GM11168 (cell line): ENCODE measurements around the gene CHAMP1.

Experiments
- in situ Hi-C: fragments of 300-500 bp; cut with MboI; formaldehyde crosslinking; loops from one replicate; pipeline ENCODE4 v1.12.0; 2022; ENCODE audit warnings: low sequenced_read_pairs; ENCODE audit not compliant: unreplicated experiment

CHAMP1 gene

DNA sequence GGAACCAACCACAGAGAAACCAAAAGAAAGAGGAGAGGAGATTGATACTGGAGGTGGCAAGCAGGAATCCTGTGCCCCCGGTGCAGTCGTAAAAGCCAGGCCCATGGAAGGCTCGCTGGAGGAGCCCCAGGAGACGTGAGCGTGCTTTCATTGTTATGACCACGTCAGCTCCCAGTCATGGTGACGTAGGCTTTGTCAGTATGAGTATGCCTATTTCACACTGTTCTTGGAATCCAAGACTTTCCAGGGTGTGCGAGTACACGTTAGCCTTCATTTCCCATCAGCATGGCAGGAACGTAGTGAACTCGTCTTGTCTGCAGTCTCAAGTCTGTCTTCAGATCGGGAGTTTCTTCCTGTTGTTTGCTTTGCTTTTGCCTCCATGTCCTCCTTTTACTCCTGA, 15.4 kb upstream of the CHAMP1 start:
- in situ Hi-C loops, result no loop called here

DNA sequence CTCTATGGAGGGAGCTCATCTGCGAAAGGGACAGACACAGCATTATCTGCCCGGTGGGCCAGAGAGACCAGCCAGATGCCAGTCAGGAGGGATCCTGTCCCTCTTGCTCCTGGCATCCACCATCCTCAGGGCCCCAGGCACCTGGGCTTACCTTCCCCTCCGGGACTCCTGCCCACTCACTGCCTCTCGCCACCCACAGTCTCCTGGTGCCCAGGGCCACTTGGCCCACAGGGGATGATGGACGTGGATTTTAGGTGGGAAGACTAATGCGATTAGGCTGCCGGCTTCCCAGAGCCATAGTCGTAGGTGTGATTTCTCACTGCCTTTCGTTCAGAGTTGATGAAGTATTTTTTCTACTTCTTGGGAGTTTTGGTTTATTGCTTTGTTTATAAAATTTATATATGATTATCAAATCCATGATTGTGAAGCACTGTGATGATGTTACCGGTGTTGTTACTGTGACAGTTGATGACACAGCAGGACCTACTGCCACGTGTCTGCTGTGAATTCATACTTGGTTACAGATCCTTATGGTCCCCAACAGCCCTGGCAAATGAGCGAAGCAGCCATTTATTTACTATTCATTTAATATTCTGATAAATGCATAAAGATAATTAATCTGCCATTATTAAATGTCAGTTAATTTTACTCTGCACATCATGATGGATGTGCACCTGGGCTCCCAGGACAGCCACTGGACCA, 14.5 kb upstream of the CHAMP1 start:
- in situ Hi-C loops, result no loop called here

DNA sequence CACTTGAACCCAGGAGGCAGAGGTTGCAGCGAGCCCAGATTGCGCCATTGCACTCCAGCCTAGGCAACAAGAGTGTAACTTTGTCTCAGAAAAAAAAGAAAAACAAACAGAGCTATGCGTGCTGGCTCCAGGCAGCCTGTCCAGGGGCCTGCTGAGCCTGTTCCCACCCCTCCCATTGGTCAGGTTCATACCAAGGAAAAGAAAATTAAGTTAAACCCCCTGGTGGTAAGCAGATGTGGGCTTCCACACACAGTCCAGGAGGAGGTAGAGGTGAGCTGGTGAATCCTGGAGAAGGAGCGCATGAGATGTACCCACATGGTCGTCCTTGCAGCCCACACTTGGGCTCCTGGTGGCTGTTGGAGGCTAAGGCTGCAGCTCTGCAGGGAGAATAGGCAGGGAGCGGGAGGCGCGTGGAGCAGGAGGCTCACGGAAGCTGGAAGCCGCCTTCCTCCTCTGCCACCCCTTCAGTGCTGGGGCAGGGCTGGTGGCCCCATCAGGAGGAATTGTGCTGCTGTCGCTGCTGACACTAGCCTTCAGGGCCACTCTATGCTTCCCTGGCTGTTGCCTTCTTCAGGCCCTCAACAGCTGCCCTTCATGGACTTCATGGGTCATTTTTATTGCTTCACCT, 10.5 kb upstream of the CHAMP1 start:
- in situ Hi-C loops, result no loop called here

DNA sequence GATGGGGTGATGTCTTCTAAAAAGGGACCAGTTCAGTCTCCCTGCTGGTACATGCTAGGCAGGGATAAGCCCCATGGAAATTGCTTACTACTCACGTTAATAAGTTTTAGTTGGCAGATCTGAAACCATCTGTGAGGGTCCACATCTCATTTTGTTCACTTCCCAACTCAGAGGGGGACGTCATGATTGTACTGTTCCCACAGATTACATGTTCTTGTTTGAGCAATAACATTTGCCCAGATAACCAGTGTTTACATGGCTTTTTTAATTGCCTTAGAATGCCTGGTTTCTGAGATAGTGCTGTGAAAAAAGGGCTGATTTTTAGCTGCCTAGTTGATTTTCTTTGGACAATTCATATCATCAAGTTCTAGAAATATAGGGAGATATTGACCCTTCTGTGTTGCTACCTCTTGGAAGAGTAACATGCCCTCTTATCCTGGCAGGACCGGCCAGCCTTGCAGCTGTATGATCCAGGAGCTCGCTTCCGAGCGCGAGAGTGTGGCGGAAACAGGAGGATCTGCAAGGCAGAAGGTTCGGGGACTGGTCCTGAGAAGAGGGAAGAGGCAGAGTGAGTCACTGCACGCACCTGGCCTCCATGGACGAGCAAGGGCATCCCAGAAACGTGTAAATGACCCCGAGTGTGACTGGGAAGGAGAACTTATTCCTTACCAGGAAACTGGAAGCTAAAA, 9.8 kb upstream of the CHAMP1 start:
- in situ Hi-C loops, result no loop called here

DNA sequence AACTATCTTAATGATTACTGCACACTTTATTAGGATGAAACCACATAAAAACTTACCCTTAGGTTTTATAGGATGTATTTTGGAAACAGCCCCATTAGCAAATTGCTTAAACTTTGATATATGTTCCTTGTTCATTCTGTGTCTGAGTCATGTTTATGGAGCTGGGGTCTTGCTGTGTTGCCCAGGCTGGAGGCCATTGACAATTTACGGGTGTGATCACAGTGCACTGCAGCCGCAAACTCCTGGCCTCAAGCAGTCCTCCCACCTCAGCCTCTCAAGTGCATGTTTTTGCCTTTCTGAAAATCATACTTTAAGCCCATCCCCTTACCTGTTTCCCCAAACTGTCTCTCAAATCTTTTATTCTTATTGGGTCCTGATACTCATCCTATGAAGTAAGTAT, 5.2 kb upstream of the CHAMP1 start:
- in situ Hi-C loops, result no loop called here

DNA sequence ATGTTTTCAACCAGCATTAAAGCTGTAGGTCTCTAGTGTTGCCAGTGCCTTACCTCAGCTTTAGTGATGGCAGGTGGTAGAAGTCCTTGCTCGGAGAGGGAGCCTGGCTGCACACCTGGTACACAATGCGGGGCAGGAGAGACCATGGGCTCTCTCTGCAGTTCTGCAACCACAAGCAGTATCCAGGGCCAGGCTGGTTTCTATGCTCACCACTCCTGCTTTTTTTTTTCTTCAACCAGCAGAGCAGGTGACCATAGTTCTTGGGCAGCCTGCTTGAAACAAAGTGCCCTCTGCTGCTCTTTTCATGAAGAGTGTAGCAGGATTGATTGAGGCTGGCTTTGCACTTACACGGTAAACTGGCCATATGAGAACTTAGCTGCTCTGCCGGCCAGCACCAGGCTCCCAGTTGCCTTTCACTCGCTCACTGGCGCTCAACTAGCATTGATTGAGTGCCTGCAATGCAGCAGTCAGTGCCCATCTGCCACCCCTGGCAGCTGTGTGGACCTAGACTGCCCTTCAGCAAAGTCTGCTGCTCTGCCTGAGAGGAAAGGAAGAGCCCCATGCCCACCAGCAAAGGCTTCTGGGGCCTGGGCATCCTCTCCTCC, 4.4 kb upstream of the CHAMP1 start:
- in situ Hi-C loops, result no loop called here

DNA sequence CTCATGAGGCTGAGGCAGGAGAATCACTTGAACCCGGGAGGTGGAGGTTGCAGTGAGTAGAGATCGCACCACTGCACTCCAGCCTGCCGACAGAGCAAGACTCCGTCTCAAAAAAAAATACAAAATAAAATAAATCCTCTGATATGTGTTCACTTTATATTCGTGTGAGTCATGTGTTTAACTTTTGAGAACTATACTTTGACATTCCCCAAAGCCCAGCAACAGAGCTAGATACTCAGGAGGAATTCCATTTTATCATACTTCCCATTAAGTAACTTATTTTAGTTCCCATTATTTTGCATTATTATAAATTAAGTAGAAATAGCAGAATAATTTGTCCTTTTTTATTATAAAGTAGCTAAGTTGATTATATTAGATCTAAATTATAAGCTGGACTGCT, 3.3 kb upstream of the CHAMP1 start:
- in situ Hi-C loops, result no loop called here

DNA sequence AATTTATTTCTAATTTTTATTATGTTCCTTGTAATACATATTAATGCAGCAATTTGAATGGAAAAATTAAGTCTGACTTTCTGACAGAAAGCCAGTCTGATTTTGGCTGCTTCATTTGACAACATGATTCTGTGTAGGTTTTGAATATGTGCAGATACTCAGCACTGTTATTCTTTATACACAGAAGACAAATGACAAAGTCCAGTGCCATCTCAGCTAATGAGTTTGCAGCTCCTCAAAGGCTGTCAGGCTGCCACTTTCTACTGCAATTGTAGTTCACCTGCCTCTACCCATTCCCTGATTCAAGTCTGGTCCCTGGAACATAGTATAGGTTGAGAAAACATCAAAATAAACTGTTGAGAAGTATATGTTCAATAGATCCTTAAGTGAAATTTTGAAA, 2.9 kb upstream of the CHAMP1 start:
- in situ Hi-C loops, result no loop called here

DNA sequence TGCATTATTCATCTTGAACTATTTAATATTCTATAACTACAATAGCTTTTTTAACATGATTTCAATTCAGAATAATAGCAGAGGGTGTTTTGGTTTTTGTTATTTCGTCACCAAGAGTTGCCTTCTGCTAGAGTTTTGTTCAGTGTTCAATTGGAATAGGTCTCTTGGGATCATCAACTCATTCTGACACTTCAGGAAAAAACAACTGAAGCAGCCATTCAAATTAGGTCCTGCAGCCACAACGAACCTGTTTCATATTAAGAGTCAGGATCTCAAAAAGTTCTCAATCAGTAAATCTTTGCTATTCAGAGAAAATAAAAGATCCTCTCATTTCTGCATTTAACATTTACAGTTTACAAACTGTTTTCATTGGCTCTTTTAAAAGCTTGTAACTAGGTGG, 2.4 kb upstream of the CHAMP1 start:
- in situ Hi-C loops, result no loop called here

DNA sequence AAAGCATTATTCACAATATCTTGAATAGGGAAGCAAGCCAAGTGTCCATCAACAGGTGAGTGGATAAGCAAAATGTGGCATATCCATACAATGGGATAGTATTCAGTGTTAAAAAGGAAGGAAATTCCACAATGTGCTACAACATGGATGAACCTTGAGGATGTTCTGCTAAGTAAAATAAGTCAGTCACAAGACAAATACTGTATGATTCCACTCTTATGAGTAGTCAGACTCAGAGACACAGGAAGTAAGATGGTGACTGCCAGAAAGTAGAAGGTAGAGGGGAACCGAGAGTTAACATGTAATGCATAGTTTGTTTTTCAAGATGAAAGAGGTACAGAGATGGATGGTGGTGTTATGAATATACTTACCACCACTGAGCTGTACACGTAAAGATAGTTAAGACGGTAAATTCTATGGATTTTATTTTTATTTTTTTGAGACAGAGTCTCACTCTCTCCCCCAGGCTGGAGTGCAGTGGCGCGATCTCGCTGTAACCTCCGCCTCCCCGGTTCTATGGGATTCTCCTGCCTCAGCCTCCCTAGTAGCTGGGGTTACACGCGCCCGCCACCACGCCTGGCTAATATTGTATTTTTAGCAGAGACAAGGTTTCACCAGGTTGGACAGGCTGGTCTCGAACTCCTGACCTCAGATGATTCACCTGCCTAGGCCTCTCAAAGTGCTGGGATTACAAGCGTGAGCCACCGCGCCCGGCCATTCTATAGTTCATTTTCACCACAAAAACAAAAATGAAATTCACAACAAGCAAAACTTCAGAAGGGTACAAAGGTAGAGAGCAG, 1.0 kb upstream of the CHAMP1 start:
- in situ Hi-C loops, result no loop called here

DNA sequence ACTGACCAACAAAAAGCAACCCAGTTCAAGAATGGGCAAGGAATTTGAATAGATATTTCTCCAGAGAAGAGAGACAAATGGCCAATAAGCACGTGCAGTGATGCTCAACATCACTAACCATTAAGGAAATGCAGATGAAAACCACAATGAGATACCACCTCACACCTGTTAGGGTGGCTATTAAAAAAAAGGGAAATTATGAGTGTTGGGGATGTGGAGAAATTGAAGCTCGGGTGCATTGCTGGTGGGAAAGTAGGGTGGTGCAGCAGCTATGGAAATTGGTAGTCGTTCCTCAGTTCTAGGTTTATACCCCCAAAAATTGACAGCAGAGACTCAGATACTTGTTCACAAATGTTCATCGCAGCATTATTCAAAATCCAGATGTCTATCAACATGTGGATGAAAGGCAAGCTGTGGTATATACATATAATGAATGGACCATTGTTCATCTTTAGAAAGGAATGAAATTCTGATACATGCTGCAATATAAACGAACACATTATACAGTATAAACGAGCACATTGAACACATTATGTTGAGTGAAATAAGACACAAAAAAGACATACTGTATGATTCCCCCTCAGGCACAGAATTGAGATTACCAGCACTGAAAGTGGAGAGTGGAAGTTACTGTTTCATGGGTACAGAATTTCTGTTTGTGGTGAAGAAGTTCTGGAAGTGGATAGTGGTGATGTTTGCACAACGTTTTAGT, 927 bp downstream of the CHAMP1 start:
- in situ Hi-C loops, result no loop called here

DNA sequence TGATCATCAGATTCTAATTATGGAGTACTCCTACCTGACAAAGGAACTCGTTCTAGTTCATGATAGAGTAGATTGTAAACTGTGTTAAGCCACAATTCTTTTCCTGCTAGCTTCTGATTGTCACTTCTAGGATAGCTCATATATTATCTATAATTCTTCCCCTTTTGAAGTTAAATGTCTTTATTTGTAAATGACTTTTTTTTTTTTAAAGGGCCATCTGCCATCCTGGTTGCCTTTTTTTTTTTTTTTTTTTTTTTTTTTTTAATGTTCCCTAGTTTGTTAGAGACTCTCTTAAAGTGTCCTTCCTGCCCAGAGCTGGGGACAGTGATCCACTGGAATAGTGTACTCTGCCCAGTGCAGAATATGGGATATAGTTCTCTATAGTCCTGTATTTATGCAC, 4.3 kb downstream of the CHAMP1 start:
- in situ Hi-C loops, result no loop called here

DNA sequence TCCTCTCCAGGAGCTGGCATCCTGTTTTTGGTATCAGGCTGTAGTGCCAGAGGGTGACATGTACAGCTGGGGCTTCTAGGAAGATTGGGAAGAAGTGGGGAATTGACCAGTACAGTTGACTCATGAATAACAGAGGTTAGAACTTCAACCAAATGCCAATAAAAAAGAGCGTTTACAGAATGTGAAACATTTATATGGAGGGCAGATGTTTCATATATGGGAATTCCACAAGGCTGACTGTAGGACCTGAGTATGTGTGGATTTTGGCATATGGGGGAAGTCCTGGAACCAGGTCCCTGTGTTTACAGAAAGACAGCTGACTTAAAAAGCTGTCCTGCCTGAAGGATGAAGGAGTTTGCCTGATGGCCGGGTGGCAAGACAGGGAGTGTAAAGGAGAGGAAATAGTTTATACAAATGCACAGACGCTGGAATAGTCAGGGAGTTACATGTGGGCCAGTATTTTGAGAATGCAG, 5.2 kb downstream of the CHAMP1 start:
- in situ Hi-C loops, result no loop called here

DNA sequence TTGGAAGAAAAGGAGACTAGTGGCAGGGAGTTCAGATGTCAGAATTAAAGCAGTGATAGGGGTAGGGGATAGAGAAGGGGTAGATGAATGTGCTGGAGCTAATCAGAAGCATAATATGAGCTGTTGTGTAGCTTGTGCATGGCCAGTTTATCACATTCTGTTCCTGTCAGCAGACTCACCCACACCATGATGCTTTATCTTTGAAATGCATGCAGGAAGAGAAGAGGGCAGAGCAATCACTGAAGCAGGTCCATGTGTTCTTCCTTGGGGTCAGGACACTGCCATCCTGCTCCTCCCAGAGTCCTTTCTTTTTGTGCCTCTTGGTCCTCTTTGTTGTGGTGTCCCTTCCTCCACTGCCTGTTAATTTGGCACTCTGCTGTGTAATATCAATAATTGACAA, 5.8 kb downstream of the CHAMP1 start:
- in situ Hi-C loops, result no loop called here

DNA sequence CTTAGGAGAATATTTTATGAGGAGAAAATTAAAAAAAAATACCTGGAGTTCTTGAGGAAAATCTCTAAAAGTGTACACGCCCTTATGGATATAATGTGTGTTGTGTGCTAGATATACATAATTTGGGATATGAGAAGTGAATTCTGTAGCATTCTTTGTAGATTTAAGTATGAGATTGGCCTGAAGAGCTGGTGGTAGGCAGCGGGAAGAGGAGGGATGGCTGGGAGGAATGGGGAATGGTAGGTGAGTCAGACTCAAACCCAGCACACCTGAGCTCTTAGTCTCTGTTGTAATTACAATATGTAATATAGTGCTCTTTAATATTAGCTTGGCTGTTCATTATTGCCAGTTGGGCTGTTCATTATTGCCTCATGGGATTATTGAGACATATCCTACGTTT, 7.0 kb downstream of the CHAMP1 start:
- in situ Hi-C loops, result no loop called here

DNA sequence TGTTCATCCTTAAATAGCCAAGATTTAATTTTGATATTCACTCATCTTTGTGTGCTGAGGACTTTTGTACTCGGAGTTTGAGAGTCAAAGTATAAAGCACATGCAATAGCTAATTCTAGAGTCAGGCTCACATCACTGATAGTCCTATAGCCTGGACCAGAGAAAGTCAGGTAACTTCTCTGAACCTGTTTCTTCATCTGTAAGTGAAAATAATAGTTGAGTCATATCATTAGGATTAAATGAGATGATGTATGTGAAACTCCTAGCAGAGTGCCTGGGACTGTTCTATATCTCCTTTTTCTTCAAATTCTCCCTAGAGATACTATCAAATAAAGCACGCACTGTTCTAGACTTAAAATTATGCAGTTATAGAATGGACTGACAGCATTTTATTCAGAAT, 9.0 kb downstream of the CHAMP1 start:
- in situ Hi-C loops, result no loop called here

DNA sequence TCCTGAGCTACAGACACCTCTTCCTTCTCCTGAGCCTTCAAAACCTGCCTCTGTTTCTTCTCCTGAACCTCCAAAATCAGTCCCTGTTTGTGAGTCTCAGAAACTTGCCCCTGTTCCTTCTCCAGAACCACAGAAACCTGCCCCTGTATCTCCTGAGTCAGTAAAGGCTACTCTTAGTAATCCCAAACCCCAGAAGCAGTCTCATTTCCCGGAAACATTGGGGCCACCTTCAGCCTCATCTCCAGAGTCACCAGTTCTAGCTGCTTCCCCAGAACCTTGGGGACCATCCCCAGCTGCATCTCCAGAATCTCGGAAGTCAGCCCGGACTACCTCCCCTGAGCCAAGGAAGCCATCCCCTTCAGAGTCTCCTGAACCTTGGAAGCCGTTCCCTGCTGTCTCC, 10.0 kb downstream of the CHAMP1 start:
- in situ Hi-C loops, result no loop called here

DNA sequence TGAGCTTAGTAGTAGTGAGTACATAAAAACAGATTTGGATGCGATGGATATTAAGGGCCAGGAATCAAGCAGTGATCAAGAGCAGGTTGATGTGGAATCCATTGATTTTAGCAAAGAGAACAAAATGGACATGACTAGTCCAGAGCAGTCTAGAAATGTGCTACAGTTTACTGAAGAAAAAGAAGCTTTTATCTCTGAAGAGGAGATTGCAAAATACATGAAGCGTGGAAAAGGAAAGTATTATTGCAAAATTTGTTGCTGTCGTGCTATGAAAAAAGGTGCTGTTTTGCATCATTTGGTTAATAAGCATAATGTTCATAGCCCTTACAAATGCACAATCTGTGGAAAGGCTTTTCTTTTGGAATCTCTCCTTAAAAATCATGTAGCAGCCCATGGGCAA, 11.4 kb downstream of the CHAMP1 start:
- in situ Hi-C loops, result no loop called here

DNA sequence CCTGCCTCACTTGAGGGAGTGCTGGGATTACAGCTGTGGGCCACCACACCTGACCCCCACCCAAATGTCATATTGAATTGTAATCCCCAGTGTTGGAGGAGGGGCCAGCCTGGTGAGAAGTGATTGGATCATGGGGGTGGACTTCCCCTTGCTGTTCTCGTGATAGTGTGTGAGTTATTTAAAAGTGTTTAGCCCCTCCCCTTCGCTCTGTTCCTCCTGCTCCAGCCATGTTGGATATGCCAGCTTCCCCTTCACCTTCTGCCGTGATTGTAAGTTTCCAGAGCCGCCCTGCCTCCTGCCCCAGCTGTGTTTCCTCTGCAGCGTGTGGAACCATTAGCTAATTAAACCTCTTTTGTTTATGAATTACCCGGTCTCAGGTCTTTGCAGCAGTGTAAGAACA, 13.7 kb downstream of the CHAMP1 start:
- in situ Hi-C loops, result no loop called here

DNA sequence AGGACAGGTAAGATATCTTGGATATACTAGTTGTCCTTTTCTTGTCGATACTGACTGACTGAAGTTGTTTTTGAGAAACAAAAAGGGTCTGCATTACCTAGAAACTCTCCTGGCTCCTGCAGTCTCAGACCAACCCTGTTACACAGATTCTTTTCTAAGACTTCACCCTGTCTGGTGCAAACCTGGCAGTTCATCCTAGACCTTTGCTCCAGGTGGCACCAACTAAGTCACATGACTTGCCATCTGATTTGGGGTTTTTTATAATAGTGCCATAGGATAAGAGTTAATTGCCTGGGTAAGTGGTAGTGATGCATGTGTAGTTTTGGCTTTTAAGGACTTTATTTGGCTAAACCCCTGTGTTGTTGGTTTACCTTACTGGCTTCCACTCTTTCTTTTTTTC, 14.3 kb downstream of the CHAMP1 start:
- in situ Hi-C loops, result no loop called here
